GM10266 (cell line): ENCODE data around the gene CDH12.
A peak's percentile ranks its signal among the peaks of the same experiment; 100 is the strongest.

Source experiments
- DNase-seq: peaks from one replicate; pipeline ENCODE4 v3.0.0; 2012; ENCODE audit errors: extremely low spot score
- CTCF ChIP-seq: IDR thresholded peaks from 2 replicates; pipeline ENCODE4 v1.5.1; 2012; ENCODE audit warnings: mild to moderate bottlenecking, low read depth; ENCODE audit not compliant: control insufficient read depth, insufficient read depth; ENCODE audit errors: missing control alignments

The CDH12 gene

GRCh38 chr5:21858441-21858840 is 994.7 kb downstream of the CDH12 start:
- no peak for TF ChIP-seq CTCF
- no peak for DNase-seq

- TF ChIP-seq CTCF: no peak
- no peak for DNase-seq
Observed at GRCh38 chr5:21856987-21857386, 996.2 kb downstream of the CDH12 start.

GRCh38 chr5:21847300-21847699 is 1005.8 kb downstream of the CDH12 start:
- no peak for TF ChIP-seq CTCF
- DNase-seq: no peak

DNA sequence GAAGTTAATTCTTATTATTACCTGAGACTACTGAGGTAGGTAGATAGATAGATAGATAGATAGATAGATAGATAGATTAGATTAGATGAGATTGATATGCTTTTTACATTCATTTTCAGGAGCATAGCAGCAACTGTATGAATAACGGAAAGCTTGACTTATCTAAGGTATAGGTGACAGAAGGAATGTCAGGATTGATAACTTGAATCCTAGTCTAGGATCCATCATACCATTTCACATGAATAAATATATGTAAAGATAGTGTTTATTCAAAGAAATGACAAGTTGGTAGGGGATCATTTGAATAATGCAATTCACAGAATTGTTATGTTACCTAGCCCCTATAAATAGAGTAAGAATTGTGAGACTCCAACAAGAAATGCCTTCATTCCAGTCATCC is 1008.2 kb downstream of the CDH12 start:
- TF ChIP-seq CTCF: no peak
- DNase-seq: no peak

DNA sequence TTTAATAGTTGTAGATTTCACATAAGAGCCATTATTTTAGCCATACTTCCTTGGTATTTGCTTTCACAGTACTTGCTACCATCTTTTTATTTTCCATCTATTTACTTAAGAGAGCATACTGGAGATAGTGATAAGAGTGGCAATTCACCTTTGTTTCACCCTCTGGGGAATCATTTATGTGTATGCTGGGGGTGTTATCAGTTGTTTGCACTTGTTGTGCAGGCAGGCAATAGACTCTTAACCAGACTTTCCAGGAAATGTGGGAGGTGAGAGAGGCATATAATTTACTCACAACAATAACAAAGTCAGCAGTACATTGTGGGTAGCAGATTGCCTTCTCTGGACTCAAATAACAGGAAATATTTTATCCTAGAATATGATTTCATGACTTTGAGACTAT is 1018.3 kb downstream of the CDH12 start:
- no peak for TF ChIP-seq CTCF
- no peak for DNase-seq

DNA sequence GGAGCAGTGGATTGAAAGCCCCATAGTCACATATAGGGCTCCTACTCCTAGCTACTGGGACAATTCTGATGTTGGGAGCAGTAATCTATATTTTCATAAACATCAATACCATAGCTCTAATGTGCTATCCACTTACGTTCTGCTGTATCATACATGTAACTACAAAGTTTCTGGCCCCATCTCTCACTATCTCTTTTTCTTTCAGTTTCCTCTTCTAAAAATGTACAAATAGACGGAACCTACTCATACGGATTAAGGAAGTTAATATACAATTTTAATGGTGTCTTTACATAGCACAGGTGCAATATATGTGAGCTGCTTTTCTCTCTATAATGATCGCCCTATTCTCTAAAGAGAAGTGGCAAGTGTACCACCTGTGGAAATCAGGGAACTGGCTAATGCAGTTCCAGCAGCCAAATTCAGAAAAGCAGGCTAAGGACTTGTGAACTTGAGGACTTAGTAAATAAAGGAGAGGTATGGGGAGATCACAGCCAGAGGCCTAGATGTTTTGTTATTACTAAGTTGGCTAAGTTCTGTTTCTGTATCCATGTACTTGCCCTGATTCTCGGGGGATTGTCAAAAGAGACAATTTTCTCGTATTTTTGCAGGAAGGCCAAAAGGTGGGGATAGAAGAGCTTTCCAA is 1021.9 kb downstream of the CDH12 start:
- DNase-seq: peak; percentile 4
- TF ChIP-seq CTCF: no peak

GRCh38 chr5:21826884-21827283 is 1026.3 kb downstream of the CDH12 start:
- DNase-seq: no peak
- no peak for TF ChIP-seq CTCF
